ENCODE measurements around the gene SESN1.
"Not testable (repeated sequence)": the region's sequence is repeated elsewhere in the genome, so short reads cannot be mapped to it uniquely, and the experiment has no call there.

GRCh38 chr6:109109663-109110062, 15.0 kb upstream of the SESN1 start:
- not testable (repeated sequence) for TF ChIP-seq CTCF (IDR thresholded peaks at IDR 0.05); POLR2AphosphoS5 (IDR thresholded peaks at IDR 0.05; ENCODE audit: insufficient read depth in 1 of 2, low read depth in 1 of 2); POLR2A (IDR thresholded peaks at IDR 0.05)

Measured in vagina (tissue), 2 donors.